Stimulated activated effector memory CD8-positive, alpha-beta T cell treated with anti-CD3 and anti-CD28 coated beads, Interleukin-12 subunit alpha, Interleukin-12 subunit beta, amount 100 ng/mL, for 72 hours (primary cell): ENCODE data around the gene SDR9C7.
"Not testable (repeated sequence)": the region's sequence is repeated elsewhere in the genome, so short reads cannot be mapped to it uniquely, and the experiment has no call there.

Experiments
- ATAC-seq: fragments of 150-1000 bp; cut with Tn5 transposase; 2 replicates; pipeline ENCODE4 v1.10.0; 2021
- DNase-seq, 2 donors: peaks; one replicate each; pipeline ENCODE4 v3.0.0; 2021 to 2022; ENCODE audit warnings: low spot score in 2 of 2
- H3K27ac Mint-ChIP-seq: one replicate; pipeline ENCODE4 v1.8.0; 2022; ENCODE audit warnings: mild to moderate bottlenecking, mixed read lengths
- H3K36me3 Mint-ChIP-seq: one replicate; pipeline ENCODE4 v1.8.0; 2022; ENCODE audit warnings: mild to moderate bottlenecking, mixed read lengths
- H3K4me1 Mint-ChIP-seq: one replicate; pipeline ENCODE4 v1.8.0; 2022; ENCODE audit warnings: mixed read lengths
- H3K4me3 Mint-ChIP-seq: one replicate; pipeline ENCODE4 v1.8.0; 2022; ENCODE audit warnings: mild to moderate bottlenecking, mixed read lengths
- H3K9me3 Mint-ChIP-seq: one replicate; pipeline ENCODE4 v1.8.0; 2022; ENCODE audit warnings: mixed read lengths

SDR9C7 gene

DNA sequence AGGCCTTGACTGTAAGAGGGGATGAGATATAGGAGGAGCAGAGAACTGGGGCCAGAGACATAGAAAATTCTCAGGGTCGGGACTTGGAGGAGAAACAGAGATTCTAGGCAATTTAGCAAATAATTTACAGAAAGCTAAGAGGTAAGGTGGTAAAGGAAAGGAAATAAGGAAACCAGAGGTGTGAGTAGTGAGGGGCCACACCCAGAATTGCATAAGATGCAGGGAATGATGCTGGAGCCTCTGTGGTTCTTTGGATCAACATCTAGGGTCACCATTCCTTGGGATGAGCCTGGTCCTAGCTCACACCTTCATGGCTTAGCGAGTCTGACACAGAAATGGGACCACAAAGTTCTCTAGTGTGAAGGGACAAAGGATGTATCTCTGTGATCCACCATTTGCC, 949 bp upstream of the SDR9C7 start:
- Mint-ChIP-seq H3K4me3 (no peak overlapping the region), H3K4me1 (no peaks in the 10 kb centered on the region), H3K27ac (no peak overlapping the region), H3K36me3 (no peaks in the 10 kb centered on the region), H3K9me3 (no peaks in the 10 kb centered on the region)
- DNase-seq (no peak), ATAC-seq (no peak)

- DNase-seq (no peak), ATAC-seq (no peak)
- Mint-ChIP-seq H3K9me3 (no peaks in the 10 kb centered on the region), H3K4me3 (no peak overlapping the region), H3K4me1 (no peaks in the 10 kb centered on the region), H3K36me3 (no peaks in the 10 kb centered on the region), H3K27ac (no peak overlapping the region)
These were observed 1.3 kb downstream of the SDR9C7 start for GRCh38 chr12:56932867-56933266.

- Mint-ChIP-seq H3K4me3 (no peak overlapping the region), H3K36me3 (no peaks in the 10 kb centered on the region), H3K27ac (no peak overlapping the region), H3K4me1 (no peaks in the 10 kb centered on the region), H3K9me3 (no peaks in the 10 kb centered on the region)
- DNase-seq (no peak), ATAC-seq (no peak)
These were observed 2.1 kb downstream of the SDR9C7 start for GRCh38 chr12:56932146-56932545.

DNA sequence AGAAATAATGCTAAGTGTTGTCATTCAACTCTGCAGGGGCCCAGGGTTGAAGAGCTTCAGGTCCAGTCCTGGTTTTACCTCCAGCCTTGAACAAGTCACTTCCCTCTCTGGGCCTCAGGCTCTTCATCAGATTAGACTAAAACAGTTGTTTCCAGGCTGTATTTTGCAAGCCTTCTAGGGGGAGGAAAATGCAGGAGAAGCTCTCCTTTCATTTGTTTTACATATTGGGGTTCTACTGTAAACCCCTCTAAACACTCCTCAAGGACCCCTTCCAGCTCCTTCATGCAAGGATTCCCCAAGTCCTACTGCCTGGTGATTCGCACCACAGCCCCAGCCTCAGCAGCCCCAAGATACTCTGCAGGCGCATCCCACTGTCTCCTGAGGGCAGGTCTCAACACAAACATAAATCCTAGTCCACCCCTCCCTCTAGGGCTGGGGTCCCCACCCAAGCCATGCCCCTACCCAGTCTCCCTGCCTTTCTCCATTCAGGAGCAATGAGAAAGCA, 2.7 kb downstream of the SDR9C7 start:
- Mint-ChIP-seq H3K27ac (no peak overlapping the region), H3K4me3 (no peak overlapping the region), H3K9me3 (no peaks in the 10 kb centered on the region), H3K4me1 (no peaks in the 10 kb centered on the region), H3K36me3 (no peaks in the 10 kb centered on the region)
- ATAC-seq (no peak), DNase-seq (peak in 1 of 2 donors; percentile 44)

- no peaks in the 10 kb centered on the region for H3K9me3 Mint-ChIP-seq
- no peak overlapping the region for H3K4me3 Mint-ChIP-seq
- H3K36me3 Mint-ChIP-seq, result no peaks in the 10 kb centered on the region
- no peaks in the 10 kb centered on the region for H3K4me1 Mint-ChIP-seq
- no peak for ATAC-seq
- H3K27ac Mint-ChIP-seq, result peak overlapping the region; percentile 69
- DNase-seq, result no peak
These were observed 4.0 kb downstream of the SDR9C7 start for GRCh38 chr12:56930241-56930640.

DNA sequence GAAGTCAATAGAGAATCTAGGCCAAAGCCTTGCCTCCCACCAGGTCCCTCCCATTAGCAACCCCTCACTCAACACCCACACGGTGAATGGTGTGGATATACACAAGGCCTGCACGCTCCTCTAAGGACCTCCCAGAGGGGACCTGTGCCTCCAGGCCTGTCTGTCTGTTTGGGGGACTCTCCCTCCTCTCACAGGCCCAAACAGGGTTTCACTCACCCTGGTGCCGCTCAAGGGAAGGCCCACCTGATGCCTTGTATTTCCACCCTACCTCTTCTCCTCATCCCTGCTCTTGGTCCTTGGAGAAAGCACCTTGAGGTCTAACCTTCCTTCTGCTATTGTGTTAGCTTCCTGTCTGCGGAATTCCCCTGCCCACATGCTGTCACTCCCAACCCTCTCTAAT, 4.4 kb downstream of the SDR9C7 start:
- DNase-seq (no peak), ATAC-seq (no peak)
- H3K27ac Mint-ChIP-seq, result peak overlapping the region; percentile 69
- H3K36me3 Mint-ChIP-seq, result no peaks in the 10 kb centered on the region
- H3K4me1 Mint-ChIP-seq, result no peaks in the 10 kb centered on the region
- H3K9me3 Mint-ChIP-seq, result no peaks in the 10 kb centered on the region
- no peak overlapping the region for H3K4me3 Mint-ChIP-seq

DNA sequence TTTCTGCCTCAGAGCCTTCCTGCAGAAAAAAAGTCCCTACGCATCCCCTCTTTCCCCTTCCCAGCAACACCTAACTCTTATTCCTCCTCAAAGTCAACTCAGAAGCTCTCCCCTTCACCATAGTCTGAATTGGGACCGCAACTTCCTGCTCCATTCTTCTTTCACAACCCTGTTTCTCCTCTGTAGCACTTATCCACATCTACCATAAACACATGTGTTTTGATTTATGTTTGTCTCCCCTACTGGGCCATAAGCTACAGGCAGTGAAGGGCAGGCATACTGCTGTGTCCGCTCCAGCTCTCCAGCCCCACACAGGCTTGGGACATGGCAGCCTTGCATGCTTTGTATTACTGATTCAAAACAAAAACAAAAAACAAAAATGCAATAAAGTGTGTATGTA, 5.9 kb downstream of the SDR9C7 start:
- ATAC-seq (no peak), DNase-seq (no peak)
- Mint-ChIP-seq H3K9me3 (no peaks in the 10 kb centered on the region), H3K36me3 (no peaks in the 10 kb centered on the region), H3K4me1 (no peaks in the 10 kb centered on the region), H3K4me3 (no peak overlapping the region), H3K27ac (no peak overlapping the region)

DNA sequence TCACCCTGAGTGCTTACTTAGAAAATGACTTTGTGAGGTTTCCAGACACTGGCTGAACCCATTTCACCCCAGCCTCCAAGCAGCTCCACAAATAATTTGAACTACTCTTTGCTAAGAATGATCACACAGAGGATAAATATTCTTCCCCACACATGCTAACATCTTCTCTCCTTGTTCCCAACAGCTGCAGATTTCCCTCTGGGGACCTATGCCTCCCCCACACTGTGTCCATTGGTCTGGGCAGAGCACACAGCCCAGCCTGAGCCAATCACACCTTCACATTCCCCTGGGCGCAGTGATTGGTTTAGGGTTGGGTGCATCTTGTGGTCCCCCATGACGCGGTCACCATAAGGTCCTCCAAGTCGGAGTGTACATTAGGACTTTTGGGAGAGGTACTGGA, 6.9 kb downstream of the SDR9C7 start:
- Mint-ChIP-seq H3K4me3 (no peak overlapping the region), H3K36me3 (no peaks in the 10 kb centered on the region), H3K4me1 (no peaks in the 10 kb centered on the region), H3K27ac (no peak overlapping the region), H3K9me3 (no peaks in the 10 kb centered on the region)
- ATAC-seq (peak; percentile 37), DNase-seq (no peak)

DNA sequence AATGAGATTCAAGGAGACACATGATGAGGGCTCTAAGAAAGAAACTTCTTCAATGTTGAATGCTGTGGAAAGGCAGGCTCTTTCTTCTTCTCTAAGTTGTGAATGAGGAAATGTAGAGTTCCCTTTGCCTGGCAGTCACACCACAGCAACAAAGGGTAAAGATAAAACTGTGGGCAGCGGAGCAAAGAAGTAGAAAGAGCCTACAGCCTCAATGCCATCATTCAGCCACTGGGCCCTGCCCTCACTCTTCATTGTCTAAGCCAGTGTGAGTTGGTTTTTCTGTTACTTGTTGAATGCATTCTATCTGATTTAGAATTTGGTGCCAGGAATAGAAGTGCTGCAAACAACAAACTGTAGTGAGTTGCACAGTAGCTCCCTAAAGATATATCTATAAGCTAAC, 12.2 kb downstream of the SDR9C7 start:
- no peak overlapping the region for H3K27ac Mint-ChIP-seq
- DNase-seq, result no peak
- H3K9me3 Mint-ChIP-seq, result peaks cover 6% of the 10 kb centered on the region

GRCh38 chr12:56921346-56921745, 12.9 kb downstream of the SDR9C7 start:
- Mint-ChIP-seq H3K4me1 (no peaks in the 10 kb centered on the region), H3K36me3 (no peaks in the 10 kb centered on the region), H3K27ac (no peak overlapping the region), H3K9me3 (peaks cover 6% of the 10 kb centered on the region), H3K4me3 (no peak overlapping the region)
- ATAC-seq, result no peak
- no peak for DNase-seq

More for the DNA sequence above, 12.2 kb downstream of the SDR9C7 start:
- no peak for ATAC-seq
- Mint-ChIP-seq H3K36me3 (no peaks in the 10 kb centered on the region), H3K4me1 (no peaks in the 10 kb centered on the region), H3K4me3 (no peak overlapping the region)

- not testable (repeated sequence) for H3K36me3 Mint-ChIP-seq, H3K9me3 Mint-ChIP-seq, H3K27ac Mint-ChIP-seq
These were observed 16.1 kb downstream of the SDR9C7 start for GRCh38 chr12:56918139-56918538.

DNA sequence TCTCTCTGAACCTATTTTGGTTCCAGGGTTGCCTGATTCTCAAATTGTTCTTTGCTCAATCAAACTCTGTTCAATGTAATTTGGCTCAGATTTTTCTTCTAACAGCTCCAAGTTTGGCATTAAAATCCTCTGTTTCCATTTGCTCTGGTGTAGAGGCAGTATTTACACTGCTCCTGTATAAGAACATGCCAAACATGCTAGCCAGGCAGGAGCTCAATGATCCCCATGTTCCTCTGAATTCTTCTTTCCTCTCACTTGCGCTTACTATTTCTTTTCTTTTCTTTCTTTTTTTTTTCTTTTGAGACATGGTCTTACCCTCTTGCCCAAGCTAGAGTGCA, 17.2 kb downstream of the SDR9C7 start:
- ATAC-seq, result no peak
- no peaks in the 10 kb centered on the region for H3K36me3 Mint-ChIP-seq
- H3K27ac Mint-ChIP-seq, result no peak overlapping the region
- no peaks in the 10 kb centered on the region for H3K4me1 Mint-ChIP-seq
- H3K9me3 Mint-ChIP-seq, result peaks cover 6% of the 10 kb centered on the region
- no peak for DNase-seq
- no peak overlapping the region for H3K4me3 Mint-ChIP-seq

More at GRCh38 chr12:56918139-56918538, 16.1 kb downstream of the SDR9C7 start:
- H3K4me3 Mint-ChIP-seq, DNase-seq, ATAC-seq, H3K4me1 Mint-ChIP-seq: not testable (repeated sequence)

DNA sequence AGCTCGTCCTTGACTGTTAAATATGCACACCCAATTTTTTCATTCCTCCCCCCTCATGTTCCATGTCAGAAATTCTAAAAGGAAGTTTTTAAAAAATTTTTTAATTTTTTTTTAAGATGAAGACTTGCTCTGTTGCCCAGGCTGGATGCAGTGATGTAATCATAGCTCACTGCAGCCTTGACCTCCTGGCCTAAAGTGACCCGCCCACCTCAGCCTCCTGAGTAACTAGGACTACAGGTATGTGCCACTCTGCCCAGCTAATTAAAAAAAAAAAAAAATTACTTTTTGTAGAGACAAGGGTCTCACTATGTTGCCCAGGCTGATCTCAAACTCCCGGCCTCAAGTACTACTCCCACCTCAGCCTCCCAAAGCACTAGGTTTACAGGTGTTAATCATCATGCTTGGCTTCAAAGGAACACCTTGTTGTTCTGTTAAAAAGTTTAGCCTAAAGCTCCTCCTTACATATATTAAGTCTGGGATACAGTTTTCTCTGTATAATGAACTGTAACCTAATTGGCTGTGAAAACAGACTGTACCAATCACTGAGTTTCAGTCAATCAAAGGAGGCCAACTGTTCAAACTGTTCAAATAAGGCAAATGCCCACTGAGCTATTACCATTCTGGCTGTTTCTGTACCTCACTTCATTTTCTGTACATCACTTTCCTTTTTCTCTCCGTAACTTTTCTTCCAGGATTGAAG, 17.8 kb downstream of the SDR9C7 start:
- DNase-seq (no peak), ATAC-seq (no peak)
- no peaks in the 10 kb centered on the region for H3K4me1 Mint-ChIP-seq
- no peak overlapping the region for H3K4me3 Mint-ChIP-seq
- no peak overlapping the region for H3K27ac Mint-ChIP-seq
- no peaks in the 10 kb centered on the region for H3K36me3 Mint-ChIP-seq
- peaks cover 6% of the 10 kb centered on the region for H3K9me3 Mint-ChIP-seq

DNA sequence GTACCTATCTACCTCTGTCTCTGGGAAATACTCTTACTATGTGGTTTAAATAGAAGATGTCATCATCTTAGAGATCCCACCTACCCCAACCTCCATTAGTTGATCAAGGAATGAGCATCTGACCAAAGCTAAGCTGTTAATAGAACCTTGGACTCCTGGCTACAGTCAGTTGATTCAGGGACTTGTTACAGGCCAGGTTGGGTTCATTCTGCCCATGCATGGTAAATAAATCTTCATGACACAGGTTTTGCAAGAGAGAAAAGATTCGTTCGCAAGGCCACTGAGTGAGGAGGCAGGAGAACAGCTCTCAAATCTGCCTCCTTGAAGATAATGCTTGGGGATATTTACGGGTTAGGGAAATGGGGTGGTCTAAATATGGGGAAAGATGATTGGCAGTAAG, 19.5 kb downstream of the SDR9C7 start:
- no peak for ATAC-seq
- H3K36me3 Mint-ChIP-seq, result no peaks in the 10 kb centered on the region
- H3K4me1 Mint-ChIP-seq, result no peaks in the 10 kb centered on the region
- no peak for DNase-seq
- no peak overlapping the region for H3K27ac Mint-ChIP-seq
- H3K4me3 Mint-ChIP-seq, result no peak overlapping the region
- H3K9me3 Mint-ChIP-seq, result peaks cover 2% of the 10 kb centered on the region

GRCh38 chr12:56914256-56914655, 20.0 kb downstream of the SDR9C7 start:
- Mint-ChIP-seq H3K4me1 (no peaks in the 10 kb centered on the region), H3K36me3 (no peaks in the 10 kb centered on the region), H3K27ac (no peak overlapping the region), H3K9me3 (peaks cover 4% of the 10 kb centered on the region), H3K4me3 (no peak overlapping the region)
- DNase-seq (no peak), ATAC-seq (no peak)

DNA sequence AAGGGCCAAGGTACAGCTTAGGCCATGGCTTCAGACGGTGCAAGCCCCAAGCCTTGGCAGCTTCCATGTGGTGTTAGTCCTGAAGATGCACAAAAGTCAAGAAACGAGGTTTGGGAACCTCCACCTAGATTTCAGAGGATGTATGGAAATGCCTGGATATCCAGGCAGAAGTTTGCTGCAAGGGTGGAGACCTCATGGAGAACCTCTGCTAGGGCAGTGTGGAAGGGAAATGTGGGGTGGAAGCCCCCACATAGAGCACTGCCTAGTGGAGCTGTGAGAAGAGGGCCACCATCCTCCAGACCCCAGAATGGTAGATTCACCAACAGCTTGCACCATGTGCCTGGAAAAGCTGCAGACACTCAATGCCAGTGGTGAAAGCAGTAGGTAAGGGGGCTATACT, 24.8 kb downstream of the SDR9C7 start:
- not testable (repeated sequence) for DNase-seq, H3K4me1 Mint-ChIP-seq, H3K36me3 Mint-ChIP-seq, H3K4me3 Mint-ChIP-seq, H3K9me3 Mint-ChIP-seq, H3K27ac Mint-ChIP-seq, ATAC-seq

GRCh38 chr12:56908136-56908535, 26.1 kb downstream of the SDR9C7 start:
- H3K4me3 Mint-ChIP-seq, result no peak overlapping the region
- peaks cover 4% of the 10 kb centered on the region for H3K9me3 Mint-ChIP-seq
- ATAC-seq (no peak), DNase-seq (no peak)
- no peak overlapping the region for H3K27ac Mint-ChIP-seq
- H3K36me3 Mint-ChIP-seq, result no peaks in the 10 kb centered on the region
- H3K4me1 Mint-ChIP-seq, result no peaks in the 10 kb centered on the region
